PC-3 (cell line): ENCODE results near the gene MMD. TPM values are rescaled to one million over a fixed set of nuclear protein-coding genes. Genes with fewer than 3 reads are reported as not detected.

Experiments
- ATAC-seq: fragments of 200-7000 bp; cut with Tn5 transposase; 2 replicates; pipeline ENCODE4 v1.9.1; 2020; ENCODE audit warnings: mild to moderate bottlenecking, moderate library complexity
- BruUV-seq: library from RNA; stranded (reverse); fragments of 400-500 nt; replicated peaks from 2 replicates; lab custom pipeline; 2021; lab: Mats Ljungman, UMichigan
- CTCF ChIA-PET: fragments of 300-600 bp; sonication (Branson Sonifier 250); formaldehyde crosslinking; loops from one replicate; lab custom pipeline; 2022; ENCODE audit warnings: antibody characterized with exemption; lab: Charles Lee
- POLR2A ChIA-PET: fragments of 300-600 bp; sonication (Branson Sonifier 250); formaldehyde crosslinking; loops from one replicate; lab custom pipeline; 2022; ENCODE audit warnings: antibody characterized with exemption; ENCODE audit not compliant: unreplicated experiment; lab: Charles Lee
- DNase-seq: peaks from one replicate; pipeline ENCODE4 v3.0.0-alpha.2; 2015
- H2AFZ ChIP-seq: fragments of 300-600 bp; sonication (generic); 2 replicates; pipeline ENCODE4 v1.6.0; 2016; ENCODE audit warnings: antibody characterized with exemption, low read length
- H3F3A ChIP-seq: fragments of 300-600 bp; sonication (generic); one replicate; pipeline ENCODE4 v1.6.0; 2017; ENCODE audit warnings: antibody characterized with exemption, low read length, control low read depth, mild to moderate bottlenecking; ENCODE audit not compliant: unreplicated experiment
- H3K27ac ChIP-seq: fragments of 300-600 bp; sonication (generic); 2 replicates; pipeline ENCODE4 v1.5.1; 2016; ENCODE audit warnings: mild to moderate bottlenecking, low read length
- H3K27me3 ChIP-seq: fragments of 300-600 bp; sonication (generic); 2 replicates; pipeline ENCODE4 v1.6.1; 2016; ENCODE audit warnings: low read length, mixed read lengths
- H3K36me3 ChIP-seq: fragments of 300-600 bp; sonication (generic); 2 replicates; pipeline ENCODE4 v1.6.1; 2016; ENCODE audit warnings: low read depth, mixed run types, low read length, mixed read lengths
- H3K4me1 ChIP-seq: fragments of 300-600 bp; sonication (generic); 2 replicates; pipeline ENCODE4 v1.5.1; 2016; ENCODE audit warnings: low read length; ENCODE audit not compliant: insufficient read depth
- H3K4me2 ChIP-seq: fragments of 300-600 bp; sonication (generic); 2 replicates; pipeline ENCODE4 v1.6.0; 2016; ENCODE audit warnings: low read length
- H3K4me3 ChIP-seq: fragments of 300-600 bp; sonication (generic); 2 replicates; pipeline ENCODE4 v1.5.1; 2016; ENCODE audit warnings: mild to moderate bottlenecking, low read length, mixed read lengths
- H3K79me2 ChIP-seq: fragments of 300-600 bp; sonication (generic); 2 replicates; pipeline ENCODE4 v1.6.1; 2017; ENCODE audit warnings: low read length, mixed read lengths
- H3K9ac ChIP-seq: fragments of 300-600 bp; sonication (generic); 2 replicates; pipeline ENCODE4 v1.6.0; 2016; ENCODE audit warnings: mild to moderate bottlenecking, low read length
- H3K9me2 ChIP-seq: fragments of 300-600 bp; sonication (generic); replicated peaks from 2 replicates; pipeline ENCODE4 v1.6.1; 2016; ENCODE audit warnings: mixed run types, low read length, mixed read lengths
- H3K9me3 ChIP-seq: fragments of 300-600 bp; sonication (generic); 2 replicates; pipeline ENCODE4 v1.6.1; 2016; ENCODE audit warnings: low read length, mixed read lengths
- H4K20me1 ChIP-seq: fragments of 300-600 bp; sonication (generic); 2 replicates; pipeline ENCODE4 v1.6.1; 2016; ENCODE audit warnings: low read length, mixed read lengths
- EZH2 ChIP-seq: fragments of 300-600 bp; sonication (generic); IDR thresholded peaks from one replicate; pipeline ENCODE4 v1.6.1; 2017; ENCODE audit warnings: antibody characterized with exemption, mild to moderate bottlenecking, low read length; ENCODE audit not compliant: unreplicated experiment
- EZH2phosphoT487 ChIP-seq: fragments of 300-600 bp; sonication (generic); IDR thresholded peaks from 2 replicates; pipeline ENCODE4 v1.6.1; 2018; ENCODE audit warnings: mild to moderate bottlenecking, antibody characterized with exemption, low read length, borderline replicate concordance
- intact Hi-C: fragments of 100-400 bp; cut with micrococcal nuclease; formaldehyde crosslinking; loops from 2 replicates; pipeline ENCODE4 v1.9.0; 2023
- total RNA-seq: library from RNA; depleted of rRNA; stranded (reverse); fragments of >200 nt; gene quantifications from 2 replicates; pipeline ENCODE4 v1.2.3, GENCODE V29; 2014
- TF ChIP-seq, protein P1 (sequence below): fragments of 300-600 bp; sonication (generic); conservative IDR thresholded peaks from 2 replicates; pipeline ENCODE4 v1.5.1; 2017; ENCODE audit warnings: antibody characterized with exemption, low read depth, mild to moderate bottlenecking, low read length

Gene MMD
- total RNA-seq, 1 experiment from 2014 or later: 24.1 TPM

DNA sequence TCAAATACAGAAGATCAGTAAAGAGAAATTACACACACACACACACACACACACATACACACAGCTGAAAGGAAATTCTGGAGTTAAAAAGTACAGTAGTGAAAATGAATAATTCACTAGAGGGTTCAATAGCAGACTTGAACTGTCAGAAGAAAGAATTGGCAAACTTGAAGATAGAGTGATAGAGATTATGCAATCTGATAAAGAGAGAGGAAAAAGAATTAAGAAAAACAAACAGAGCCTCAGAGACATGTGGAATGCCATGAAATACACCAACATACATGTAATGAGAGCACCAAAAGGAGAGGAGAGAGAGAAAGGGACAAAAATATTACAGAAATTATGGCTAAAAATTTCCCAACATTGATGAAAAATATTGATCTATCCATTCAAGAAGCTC, 60.7 kb downstream of the MMD start:
- ATAC-seq: no peak

DNA sequence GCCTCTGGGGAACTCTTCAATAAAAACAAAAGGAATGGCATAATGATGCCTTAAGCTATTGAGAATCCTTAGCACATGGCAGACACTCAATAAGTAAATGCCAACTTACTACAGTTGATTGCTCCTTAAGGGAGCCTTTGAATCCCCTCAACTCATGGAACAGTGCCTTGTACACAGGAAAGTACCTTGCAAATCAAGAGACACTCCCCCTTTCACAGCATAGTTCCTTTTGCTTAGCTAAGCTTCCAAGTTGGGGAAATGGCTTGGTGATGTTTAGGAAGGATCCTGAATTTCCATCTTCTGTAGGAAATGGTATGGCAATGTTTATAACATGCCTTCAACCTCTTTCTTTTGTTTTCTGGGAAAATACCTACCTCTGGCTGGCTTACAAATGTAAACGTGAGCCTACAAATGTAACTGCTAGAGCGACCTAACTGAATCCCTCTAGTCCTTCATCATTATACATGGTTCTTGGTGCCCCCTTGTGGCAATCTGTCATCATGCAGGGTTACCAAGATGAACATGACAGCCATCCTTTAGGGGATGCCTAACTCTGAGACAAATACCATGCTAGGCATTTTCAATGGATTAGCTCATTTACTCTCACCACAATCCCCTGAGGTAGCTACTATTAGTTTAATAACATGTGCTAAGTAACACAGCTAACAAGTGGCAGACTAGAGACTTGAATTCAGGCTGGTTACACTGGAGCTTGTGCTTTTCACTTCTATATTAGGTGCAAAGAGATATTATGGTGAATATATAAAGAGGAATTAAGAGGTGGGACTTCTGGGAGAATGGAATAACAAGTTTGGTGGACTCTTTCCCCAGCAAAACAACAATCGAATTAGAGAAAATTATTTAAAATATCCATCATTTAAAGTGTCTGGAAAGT, 65.0 kb downstream of the MMD start:
- DNase-seq (peak; percentile 93), ATAC-seq (peak; percentile 100)
- CTCF ChIA-PET: interaction anchor here (0.6 to 2.4 kb wide), 6 partner anchors 9 to 338 kb away, joined by 3 to 10 read pairs (median 3); no protein-coding TSS in a partner anchor
- Histone ChIP-seq H3K36me3 (no peaks in the 10 kb centered on the region), H3K27ac (no peak overlapping the region), H3K9ac (no peak overlapping the region), H3K9me2 (no peaks in the 10 kb centered on the region), H3K9me3 (peaks cover 11% of the 10 kb centered on the region), H3K79me2 (no peaks in the 10 kb centered on the region), H3K4me1 (no peaks in the 10 kb centered on the region), H3K4me2 (no peak overlapping the region), H3K27me3 (no peaks in the 10 kb centered on the region), H3K4me3 (no peak overlapping the region), H3F3A (no peaks in the 10 kb centered on the region), H4K20me1 (no peaks in the 10 kb centered on the region), H2AFZ (peak overlapping the region; percentile 30)
- POLR2A ChIA-PET: interaction anchor here (0.6 kb wide), 1 partner anchor 267 kb away, joined by 7 read pairs; no protein-coding TSS in a partner anchor
- intact Hi-C loops: loop anchor here (2.0 to 5.0 kb wide), 4 partner anchors 56 to 158 kb away; no protein-coding TSS in a partner anchor
- BruUV-seq: no TSS peak
- no peak for TF ChIP-seq EZH2
- TF ChIP-seq, protein P1, sequence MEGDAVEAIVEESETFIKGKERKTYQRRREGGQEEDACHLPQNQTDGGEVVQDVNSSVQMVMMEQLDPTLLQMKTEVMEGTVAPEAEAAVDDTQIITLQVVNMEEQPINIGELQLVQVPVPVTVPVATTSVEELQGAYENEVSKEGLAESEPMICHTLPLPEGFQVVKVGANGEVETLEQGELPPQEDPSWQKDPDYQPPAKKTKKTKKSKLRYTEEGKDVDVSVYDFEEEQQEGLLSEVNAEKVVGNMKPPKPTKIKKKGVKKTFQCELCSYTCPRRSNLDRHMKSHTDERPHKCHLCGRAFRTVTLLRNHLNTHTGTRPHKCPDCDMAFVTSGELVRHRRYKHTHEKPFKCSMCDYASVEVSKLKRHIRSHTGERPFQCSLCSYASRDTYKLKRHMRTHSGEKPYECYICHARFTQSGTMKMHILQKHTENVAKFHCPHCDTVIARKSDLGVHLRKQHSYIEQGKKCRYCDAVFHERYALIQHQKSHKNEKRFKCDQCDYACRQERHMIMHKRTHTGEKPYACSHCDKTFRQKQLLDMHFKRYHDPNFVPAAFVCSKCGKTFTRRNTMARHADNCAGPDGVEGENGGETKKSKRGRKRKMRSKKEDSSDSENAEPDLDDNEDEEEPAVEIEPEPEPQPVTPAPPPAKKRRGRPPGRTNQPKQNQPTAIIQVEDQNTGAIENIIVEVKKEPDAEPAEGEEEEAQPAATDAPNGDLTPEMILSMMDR: peak; percentile 96
- TF ChIP-seq EZH2phosphoT487: no peak

More for the DNA sequence above, 60.7 kb downstream of the MMD start:
- H3K27me3 ChIP-seq: 0 out of 2 replicates have a peak, but pooled peaks cover under 1% of the 10 kb centered on the region
- POLR2A ChIA-PET: interaction anchor here (0.6 kb wide), 1 partner anchor 158 kb away, joined by 11 read pairs; no protein-coding TSS in a partner anchor
- no peaks in the 10 kb centered on the region for H4K20me1 ChIP-seq
- H3F3A ChIP-seq: no peaks in the 10 kb centered on the region
- no peak overlapping the region for H3K9ac ChIP-seq
- DNase-seq: no peak
- no peaks in the 10 kb centered on the region for H3K4me1 ChIP-seq
- H3K4me2 ChIP-seq: no peak overlapping the region
- no peak for TF ChIP-seq EZH2phosphoT487
- no peak for TF ChIP-seq EZH2
- TF ChIP-seq, protein P1: no peak
- no peak overlapping the region for H2AFZ ChIP-seq
- peaks cover 11% of the 10 kb centered on the region for H3K9me3 ChIP-seq
- H3K79me2 ChIP-seq: no peaks in the 10 kb centered on the region
- CTCF ChIA-PET: no interaction called here
- no peak overlapping the region for H3K4me3 ChIP-seq
- H3K36me3 ChIP-seq: no peaks in the 10 kb centered on the region
- BruUV-seq: no TSS peak
- no peaks in the 10 kb centered on the region for H3K9me2 ChIP-seq
- intact Hi-C loops: no loop called here
- H3K27ac ChIP-seq: no peak overlapping the region
